OCI-LY3 (cell line): Measurements from ENCODE around the gene NME5.

Experiments used
- H2AFZ ChIP-seq: fragments of 200-600, 300-600 bp; shearing (Covaris generic); 2 replicates; pipeline ENCODE4 v1.6.0; 2014; ENCODE audit warnings: antibody characterized with exemption, low read depth, low read length
- H3K27ac ChIP-seq: fragments of 200-600, 300-600 bp; sonication (generic); 2 replicates; pipeline ENCODE4 v1.5.1; 2014; ENCODE audit warnings: mild to moderate bottlenecking, low read length, moderate library complexity, mixed read lengths
- H3K27me3 ChIP-seq: fragments of 200-600, 300-600 bp; sonication (generic); 2 replicates; pipeline ENCODE4 v1.6.1; 2014; ENCODE audit warnings: low read depth, low read length, mixed read lengths
- H3K36me3 ChIP-seq: fragments of 200-600, 300-600 bp; sonication (generic); replicated peaks from 2 replicates; pipeline ENCODE3; 2014; ENCODE audit warnings: low read depth, low read length, mixed read lengths
- H3K4me1 ChIP-seq: fragments of 300-600, 200-600 bp; sonication (generic); 2 replicates; pipeline ENCODE4 v1.6.1; 2014; ENCODE audit warnings: low read length, mixed read lengths
- H3K4me2 ChIP-seq: fragments of 200-600, 300-600 bp; sonication (generic); 2 replicates; pipeline ENCODE4 v1.6.1; 2014; ENCODE audit warnings: low read length, mixed read lengths
- H3K4me3 ChIP-seq: fragments of 300-600, 200-600 bp; sonication (generic); 2 replicates; pipeline ENCODE4 v1.5.1; 2014; ENCODE audit warnings: antibody characterized with exemption, mild to moderate bottlenecking, low read length, moderate library complexity
- H3K79me2 ChIP-seq: fragments of 300-600, 200-600 bp; shearing (Covaris generic); 2 replicates; pipeline ENCODE4 v1.6.1; 2014; ENCODE audit warnings: mild to moderate bottlenecking, low read length, mixed read lengths
- H3K9ac ChIP-seq: fragments of 300-600, 200-600 bp; shearing (Covaris generic); 2 replicates; pipeline ENCODE4 v1.6.0; 2014; ENCODE audit warnings: mild to moderate bottlenecking, low read length, moderate library complexity
- H3K9me3 ChIP-seq: fragments of 200-600, 300-600 bp; shearing (Covaris generic); 2 replicates; pipeline ENCODE4 v1.6.1; 2014; ENCODE audit warnings: low read length, mixed read lengths; ENCODE audit not compliant: insufficient read depth
- H4K20me1 ChIP-seq: fragments of 200-600, 300-600 bp; sonication (generic); 2 replicates; pipeline ENCODE4 v1.6.1; 2016; ENCODE audit warnings: low read length, mixed read lengths; ENCODE audit not compliant: insufficient read depth
- CTCF ChIP-seq: fragments of 200-600, 300-600 bp; sonication (generic); IDR thresholded peaks from 2 replicates; pipeline ENCODE4 v1.5.1; 2014; ENCODE audit warnings: antibody characterized with exemption, low read length, low read depth
- EZH2phosphoT487 ChIP-seq: fragments of 200-600 bp; shearing (Covaris generic); IDR thresholded peaks from 2 replicates; pipeline ENCODE4 v1.6.1; 2018; ENCODE audit warnings: antibody characterized with exemption, mixed run types, low read depth

The NME5 gene

DNA sequence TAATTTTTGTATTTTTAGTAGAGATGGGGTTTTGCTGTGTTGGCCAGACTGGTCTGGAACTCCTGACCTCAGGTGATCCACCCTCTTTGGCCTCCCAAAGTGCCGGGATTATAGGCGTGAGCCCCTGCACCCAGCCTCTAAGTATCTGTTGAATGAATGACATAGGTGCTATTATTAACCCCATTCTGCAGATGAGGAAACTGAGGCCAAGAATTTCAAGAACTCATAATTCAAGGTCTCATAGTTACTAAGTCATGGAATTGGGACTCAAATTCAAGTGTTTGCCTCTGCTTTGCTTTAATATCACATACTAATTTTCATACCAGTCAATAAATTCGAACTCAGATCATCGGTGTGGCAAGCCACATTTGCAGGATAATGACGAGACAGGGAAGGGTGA lies 41.6 kb upstream of the NME5 start:
- H3K9me3 ChIP-seq = no peaks in the 10 kb centered on the region
- H3K9ac ChIP-seq = no peak overlapping the region
- no peak overlapping the region for H3K4me3 ChIP-seq
- no peaks in the 10 kb centered on the region for H3K27me3 ChIP-seq
- no peak overlapping the region for H3K27ac ChIP-seq
- peaks cover 9% of the 10 kb centered on the region for H3K4me1 ChIP-seq
- H2AFZ ChIP-seq = no peak overlapping the region
- H3K4me2 ChIP-seq = no peak overlapping the region
- peaks cover 51% of the 10 kb centered on the region for H3K79me2 ChIP-seq
- TF ChIP-seq CTCF (no peak), EZH2phosphoT487 (no peak)
- peaks cover 50% of the 10 kb centered on the region for H3K36me3 ChIP-seq
- no peaks in the 10 kb centered on the region for H4K20me1 ChIP-seq

DNA sequence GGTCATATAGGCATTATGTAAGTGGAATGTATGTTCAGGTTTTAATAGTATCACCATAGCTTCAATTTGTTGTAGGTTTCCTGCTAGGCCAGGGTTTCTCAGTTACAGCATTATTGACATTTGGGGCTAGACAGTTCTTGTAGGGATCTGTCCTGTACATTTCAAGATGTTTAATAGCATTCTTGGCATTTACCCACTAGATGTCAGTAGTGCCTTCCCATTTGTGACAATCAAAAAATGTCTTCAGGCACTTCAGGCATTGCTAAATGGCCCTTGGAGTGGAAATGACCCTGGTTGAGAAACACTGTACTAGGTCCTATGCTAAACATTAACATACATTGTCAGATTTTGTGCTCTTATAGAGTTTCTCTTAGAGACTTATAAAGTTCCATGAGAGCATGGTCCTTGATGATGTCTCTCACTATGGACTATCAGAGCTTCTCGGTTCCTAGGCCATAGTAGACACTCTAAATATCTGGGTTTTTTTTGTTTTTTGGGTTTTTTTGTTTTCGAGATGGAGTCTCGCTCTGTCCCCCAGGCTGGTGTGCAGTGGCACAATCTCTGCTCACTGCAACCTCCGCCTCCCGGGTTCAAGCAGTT lies 41.1 kb upstream of the NME5 start:
- peaks cover 45% of the 10 kb centered on the region for H3K36me3 ChIP-seq
- H3K27ac ChIP-seq = peak overlapping the region; percentile 70
- TF ChIP-seq CTCF (peak; percentile 61), EZH2phosphoT487 (no peak)
- peak overlapping the region; percentile 90 for H3K4me3 ChIP-seq
- no peak overlapping the region for H2AFZ ChIP-seq
- no peaks in the 10 kb centered on the region for H4K20me1 ChIP-seq
- no peaks in the 10 kb centered on the region for H3K9me3 ChIP-seq
- H3K9ac ChIP-seq = peak overlapping the region; percentile 88
- H3K4me2 ChIP-seq = peak overlapping the region; percentile 89
- H3K27me3 ChIP-seq = no peaks in the 10 kb centered on the region
- H3K4me1 ChIP-seq = peaks cover 4% of the 10 kb centered on the region
- peaks cover 51% of the 10 kb centered on the region for H3K79me2 ChIP-seq

GRCh38 chr5:138179277-138179857 lies 40.1 kb upstream of the NME5 start:
- H4K20me1 ChIP-seq = no peaks in the 10 kb centered on the region
- H2AFZ ChIP-seq = peak overlapping the region; percentile 78
- H3K9me3 ChIP-seq = no peaks in the 10 kb centered on the region
- H3K9ac ChIP-seq = peak overlapping the region; percentile 88
- peak overlapping the region; percentile 90 for H3K4me3 ChIP-seq
- peak overlapping the region; percentile 70 for H3K27ac ChIP-seq
- TF ChIP-seq CTCF (no peak), EZH2phosphoT487 (no peak)
- peak overlapping the region; percentile 89 for H3K4me2 ChIP-seq
- peaks cover 36% of the 10 kb centered on the region for H3K36me3 ChIP-seq
- H3K79me2 ChIP-seq = peaks cover 51% of the 10 kb centered on the region
- H3K27me3 ChIP-seq = no peaks in the 10 kb centered on the region
- H3K4me1 ChIP-seq = peaks cover 3% of the 10 kb centered on the region

- Histone ChIP-seq H3K36me3 (peaks cover 32% of the 10 kb centered on the region), H3K79me2 (peaks cover 51% of the 10 kb centered on the region), H3K9me3 (no peaks in the 10 kb centered on the region)
These were observed 39.5 kb upstream of the NME5 start, which contains the start of the genes BRD8 and KIF20A for GRCh38 chr5:138178516-138179276. Gene BRD8 (minus strand): TSS chr5:138178630. CDS start chr5:138178614, 16 bp downstream. Gene KIF20A (plus strand): TSS chr5:138179112. CDS start chr5:138179681, 569 bp downstream.

More at GRCh38 chr5:138178516-138179276, 39.5 kb upstream of the NME5 start, which contains the start of the genes BRD8 and KIF20A:
- H3K4me2 ChIP-seq = peak within 1 kb of the TSS; percentile 89
- H3K9ac ChIP-seq = peak within 1 kb of the TSS; percentile 88
- H3K27ac ChIP-seq = peak within 1 kb of the TSS; percentile 82
- peaks cover 3% of the 10 kb centered on the region for H3K4me1 ChIP-seq
- peak within 1 kb of the TSS; percentile 91 for H2AFZ ChIP-seq
- H3K4me3 ChIP-seq = peak within 1 kb of the TSS; percentile 90
- H4K20me1 ChIP-seq = no peaks in the 10 kb centered on the region
- no peaks in the 10 kb centered on the region for H3K27me3 ChIP-seq
- TF ChIP-seq EZH2phosphoT487 (no peak), CTCF (no peak)
